Renal cortical epithelial cell (primary cell): ENCODE data around the gene TEX29. TPM values are rescaled to one million over a fixed set of nuclear protein-coding genes. Genes with fewer than 3 reads are reported as not detected.

Experiments
- DNase-seq: peaks from one replicate; pipeline ENCODE4 v3.0.0-alpha.2; 2011; ENCODE audit warnings: low read depth
- total RNA-seq: library from RNA; depleted of rRNA; stranded (reverse); fragments of >200 nt; gene quantifications from 2 replicates; pipeline ENCODE4 v1.2.3, GENCODE V29; 2014

The TEX29 gene
- total RNA-seq, 1 donor from 2014 or later = not detected

DNA sequence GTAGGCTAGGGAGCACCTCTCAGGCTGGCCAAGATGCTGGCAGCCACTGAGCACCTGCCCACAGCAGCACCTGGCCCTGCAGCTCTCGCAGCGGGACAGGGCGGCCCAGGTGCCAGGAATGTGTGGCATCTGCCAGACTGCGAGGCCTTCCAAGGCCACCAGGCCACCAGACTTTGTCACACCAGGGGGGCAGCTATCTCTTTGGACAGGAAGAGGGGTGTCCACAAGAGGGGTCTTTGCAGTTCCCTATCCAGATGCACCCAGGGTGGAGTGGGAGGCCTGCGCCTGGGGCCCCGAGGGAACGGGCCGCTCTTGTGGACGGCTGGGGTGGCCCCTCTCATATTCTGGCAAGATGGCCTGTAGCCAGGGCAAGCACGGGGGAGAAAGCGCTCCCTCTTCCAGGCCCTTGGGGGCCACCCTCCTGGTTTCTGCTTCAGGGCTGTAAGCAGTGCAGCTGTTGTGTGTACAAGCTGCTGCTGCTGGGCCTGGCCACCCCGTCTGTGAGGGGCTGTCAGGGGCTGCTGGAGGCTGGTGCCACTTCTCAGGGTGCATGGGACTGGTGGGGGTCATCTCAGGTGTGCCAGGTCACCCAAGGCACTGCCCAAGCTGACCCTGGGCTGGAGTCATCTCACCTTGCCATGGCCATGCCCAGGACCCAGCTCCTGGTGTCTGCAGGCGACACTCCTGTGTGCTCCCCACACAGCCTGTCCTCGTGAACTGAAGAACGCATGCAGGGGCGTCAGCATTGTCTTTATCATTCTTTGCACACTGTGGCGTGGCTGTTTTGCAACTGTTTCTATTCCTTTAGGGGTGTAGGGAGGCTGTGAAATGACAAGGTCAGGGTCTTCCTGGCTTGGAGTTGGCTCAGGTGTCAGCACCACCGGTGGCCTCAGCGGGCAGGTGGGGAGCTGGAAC is 1.8 kb downstream of the TEX29 start:
- DNase-seq = no peak

- no peak for DNase-seq
Observed at GRCh38 chr13:111322916-111323331, 2.5 kb downstream of the TEX29 start.

- no peak for DNase-seq
Observed at GRCh38 chr13:111323549-111323948, 3.1 kb downstream of the TEX29 start.

DNA sequence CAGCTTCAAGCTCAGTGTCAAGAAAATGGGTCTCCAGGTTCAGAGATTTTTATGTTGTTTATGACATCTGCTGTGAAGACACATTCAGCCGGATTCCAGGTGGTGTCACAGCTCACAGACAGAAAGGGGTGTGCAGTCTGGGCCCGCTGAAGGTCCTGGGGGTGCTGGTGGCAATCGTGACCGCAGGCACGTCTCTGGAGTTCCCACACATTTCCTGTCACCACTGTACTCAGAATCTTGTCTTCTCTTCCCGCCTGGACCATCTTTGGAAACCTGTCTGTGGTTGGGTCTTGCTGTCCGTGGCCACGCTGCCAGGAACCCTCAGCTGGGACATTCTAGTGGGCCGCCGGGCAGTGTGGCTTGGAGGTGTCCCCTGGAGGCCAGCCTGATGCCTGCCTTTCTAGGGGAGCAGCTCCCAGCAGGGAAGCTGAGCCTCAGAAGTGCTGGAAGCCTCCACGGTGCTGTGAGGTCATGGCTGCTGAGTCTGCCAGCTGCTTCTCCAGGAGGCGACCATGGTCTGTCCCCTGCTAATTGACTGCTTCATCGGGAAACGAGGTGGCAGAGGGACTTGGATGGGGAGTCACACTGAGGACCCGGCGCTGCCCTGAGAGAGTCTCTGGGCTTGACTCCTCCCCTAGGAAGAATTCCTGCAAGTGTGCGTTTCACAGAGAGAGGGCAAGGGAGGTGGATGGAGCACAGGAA is 3.7 kb downstream of the TEX29 start:
- DNase-seq = no peak

DNA sequence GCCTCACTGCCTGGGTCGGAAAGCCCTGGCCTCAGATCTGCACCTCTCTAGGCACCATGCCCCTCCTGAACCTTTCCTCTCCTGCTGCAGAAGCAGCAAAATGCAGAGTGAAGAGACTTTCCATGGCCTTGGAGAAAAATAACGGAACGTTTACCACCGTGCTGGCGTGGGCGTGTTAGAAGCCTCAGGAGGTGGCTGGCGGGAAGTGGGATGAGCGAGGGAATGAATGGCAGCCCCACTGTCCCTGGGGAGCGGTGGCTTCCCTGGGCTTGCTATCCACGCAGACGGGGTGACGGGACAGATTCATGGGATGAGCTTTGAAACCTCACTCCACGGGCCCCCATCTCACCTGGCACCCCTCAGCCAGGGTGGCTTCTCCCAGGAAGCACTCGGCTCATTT is 4.3 kb downstream of the TEX29 start:
- no peak for DNase-seq

GRCh38 chr13:111325146-111325890 is 4.9 kb downstream of the TEX29 start:
- no peak for DNase-seq

- DNase-seq = no peak
Observed at GRCh38 chr13:111325941-111326620, 5.6 kb downstream of the TEX29 start.

GRCh38 chr13:111326621-111326965 is 6.2 kb downstream of the TEX29 start:
- no peak for DNase-seq

GRCh38 chr13:111326981-111327642 is 6.7 kb downstream of the TEX29 start:
- no peak for DNase-seq

GRCh38 chr13:111327730-111328573 is 7.5 kb downstream of the TEX29 start:
- DNase-seq = no peak

DNA sequence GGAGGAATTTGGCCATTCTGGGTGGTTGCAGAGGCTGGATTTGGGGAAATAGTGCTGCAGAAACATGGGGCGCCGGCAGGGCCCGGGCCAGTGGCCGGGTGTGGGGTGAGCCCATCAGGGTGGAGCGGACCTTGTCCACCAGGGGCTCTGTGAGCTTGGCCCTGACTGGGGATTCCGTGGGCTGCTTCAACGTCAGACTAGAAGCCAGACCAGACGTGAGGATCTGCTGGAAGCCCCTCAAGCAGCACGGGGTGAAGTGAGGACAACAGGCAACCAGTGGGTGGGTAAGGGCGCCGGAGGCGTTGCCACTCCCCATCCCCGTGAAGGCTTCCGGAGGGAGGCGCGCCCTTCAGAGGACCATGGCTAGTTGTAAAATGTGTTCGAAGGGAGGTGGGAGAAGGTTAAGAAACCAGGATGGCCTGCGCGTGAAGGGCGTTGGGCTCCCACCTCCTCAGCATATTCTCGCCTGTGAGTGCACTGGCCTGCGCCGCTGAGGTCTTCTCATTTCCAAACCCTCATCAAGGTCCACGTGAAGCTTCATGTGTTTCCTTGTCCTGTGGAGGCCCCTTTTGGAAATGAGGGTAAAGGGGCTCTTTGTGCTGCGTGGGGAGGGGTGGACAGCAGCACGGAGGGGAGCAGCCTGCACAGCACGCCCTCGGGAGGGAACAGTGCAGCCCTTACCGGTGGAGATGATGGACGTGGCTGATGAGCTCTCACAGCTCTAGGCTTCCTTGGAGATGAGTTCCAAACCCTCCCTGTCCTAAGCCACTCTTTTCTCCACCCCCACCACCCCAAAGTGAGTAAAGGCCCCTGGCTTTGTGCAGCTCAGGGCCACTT is 8.3 kb downstream of the TEX29 start:
- DNase-seq = no peak

DNA sequence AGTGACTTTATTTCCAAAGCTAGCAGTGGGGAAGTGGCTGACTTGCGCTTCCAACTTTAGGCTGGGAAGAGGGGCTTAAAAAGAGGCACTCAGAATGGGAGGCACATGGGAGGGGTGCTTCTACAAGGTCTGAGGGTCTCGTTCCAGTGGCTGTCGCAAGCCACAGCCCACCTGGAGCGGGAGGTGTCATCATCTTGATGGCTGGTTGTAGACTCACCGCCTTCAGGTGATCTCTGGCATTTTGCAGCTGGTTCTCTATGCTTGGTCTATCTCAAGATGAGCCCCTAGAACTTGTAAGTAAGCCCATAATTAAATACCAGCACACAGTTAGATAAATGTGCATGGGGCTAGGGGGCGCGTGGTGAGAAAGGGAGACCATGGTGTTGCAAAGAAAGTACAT is 9.2 kb downstream of the TEX29 start:
- no peak for DNase-seq

- DNase-seq = no peak
Observed at GRCh38 chr13:111330066-111330610, 9.7 kb downstream of the TEX29 start.

- DNase-seq = no peak
Observed at GRCh38 chr13:111335298-111335697, 14.9 kb downstream of the TEX29 start.

DNA sequence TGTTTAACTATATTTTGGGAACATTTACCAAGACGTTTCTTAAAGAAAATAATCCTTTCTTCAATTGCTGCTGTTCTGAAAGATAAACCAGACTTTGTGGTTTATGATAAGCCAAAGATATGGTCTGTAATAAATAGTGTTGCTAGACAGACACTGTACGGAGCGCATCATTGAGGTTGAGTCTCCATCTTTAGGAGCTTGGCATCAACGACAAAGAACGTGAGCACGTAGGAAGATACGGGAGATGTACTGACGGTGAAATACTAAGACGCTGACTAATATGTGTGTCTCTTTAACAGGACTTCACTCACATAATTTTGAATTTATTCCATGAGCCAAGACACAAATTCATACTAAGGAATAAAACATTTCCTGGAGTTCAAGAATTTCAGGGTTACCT is 16.2 kb downstream of the TEX29 start:
- no peak for DNase-seq

- DNase-seq = peak; percentile 48
Observed at GRCh38 chr13:111337206-111337605, 16.8 kb downstream of the TEX29 start.

DNA sequence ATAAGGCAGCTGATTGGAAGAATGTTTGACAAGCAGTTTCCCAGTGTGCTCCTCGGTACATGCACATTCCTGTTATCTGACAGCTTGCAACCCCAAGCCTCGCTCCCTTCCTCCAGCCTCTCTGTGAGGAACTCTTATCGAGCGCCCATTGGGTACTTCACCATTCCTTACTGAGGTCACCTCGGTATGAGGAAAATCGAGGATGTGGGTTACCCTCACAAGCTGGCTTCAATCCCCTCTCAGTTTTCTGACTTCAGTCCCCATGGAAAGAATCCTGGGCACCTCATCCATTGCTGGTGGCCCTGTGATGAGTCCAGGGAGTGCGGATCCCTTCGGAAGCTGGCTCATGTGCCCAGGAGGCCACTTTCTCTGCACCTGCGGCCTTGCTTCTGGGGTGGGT is 17.3 kb downstream of the TEX29 start:
- DNase-seq = no peak

GRCh38 chr13:111338841-111339240 is 18.4 kb downstream of the TEX29 start:
- no peak for DNase-seq
